ENCODE measurements around the gene HSH2D. TPM values are rescaled to one million over a fixed set of nuclear protein-coding genes. Genes with fewer than 3 reads are reported as not detected.
A peak's percentile ranks its signal among the peaks of the same experiment; 100 is the strongest.

HSH2D gene
- total and polyA plus RNA-seq, 2 of the 13 experiments (the other 11 are each of a cell fraction or from before 2014, with no cell fraction given): 0.69 to 3.2 TPM

DNA sequence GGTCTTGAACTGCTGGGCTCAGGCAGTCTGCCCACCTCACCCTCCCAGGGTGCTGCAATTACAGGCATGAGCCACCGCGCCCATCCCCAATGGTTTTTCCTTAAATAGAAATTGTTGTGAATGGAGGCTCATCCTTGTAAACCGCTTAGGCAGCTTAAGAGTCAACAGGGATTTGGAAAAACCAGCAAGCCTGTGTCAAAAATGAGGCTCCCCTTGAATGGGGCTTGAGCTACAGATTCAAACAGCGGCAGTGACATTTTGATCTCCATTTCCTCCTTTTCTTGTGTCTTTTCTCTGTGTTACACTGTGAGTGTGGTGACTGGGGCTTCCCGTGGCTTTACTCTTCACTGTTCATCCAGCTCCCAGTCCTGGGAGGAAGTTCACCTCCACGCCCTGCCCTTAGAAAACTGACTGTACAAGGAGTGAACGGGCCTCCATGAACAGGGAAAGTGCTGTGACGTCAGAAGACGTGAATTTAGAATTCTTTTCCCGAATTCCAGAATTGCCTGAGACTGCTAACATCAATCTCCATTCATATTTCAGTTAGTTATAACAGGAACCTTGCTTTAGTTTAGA, 47.1 kb upstream of the HSH2D start:
- no peak overlapping the region for H2AFZ ChIP-seq (ENCODE audit: low read length)
- intact Hi-C loops (cut with micrococcal nuclease; ENCODE audit: unreplicated experiment): no loop called here
- TF ChIP-seq TBL1XR1 (IDR thresholded peaks at IDR 0.05; ENCODE audit: borderline replicate concordance, low read length, partially characterized antibody) (no peak), ZIK1 (CRISPR knock-in tag; IDR thresholded peaks at IDR 0.05; ENCODE audit: borderline replicate concordance, low read depth) (no peak), SSRP1 (CRISPR knock-in tag; IDR thresholded peaks at IDR 0.05) (no peak), GATAD1 (CRISPR knock-in tag; IDR thresholded peaks at IDR 0.05) (no peak), POLR2AphosphoS2 (IDR thresholded peaks at IDR 0.05; ENCODE audit: low read depth, low read length) (0 out of 2 replicates have a peak, but pooled peaks have one; percentile 12), ZNF713 (CRISPR knock-in tag; IDR thresholded peaks at IDR 0.05) (no peak)
- TF ChIP-seq, protein P1, sequence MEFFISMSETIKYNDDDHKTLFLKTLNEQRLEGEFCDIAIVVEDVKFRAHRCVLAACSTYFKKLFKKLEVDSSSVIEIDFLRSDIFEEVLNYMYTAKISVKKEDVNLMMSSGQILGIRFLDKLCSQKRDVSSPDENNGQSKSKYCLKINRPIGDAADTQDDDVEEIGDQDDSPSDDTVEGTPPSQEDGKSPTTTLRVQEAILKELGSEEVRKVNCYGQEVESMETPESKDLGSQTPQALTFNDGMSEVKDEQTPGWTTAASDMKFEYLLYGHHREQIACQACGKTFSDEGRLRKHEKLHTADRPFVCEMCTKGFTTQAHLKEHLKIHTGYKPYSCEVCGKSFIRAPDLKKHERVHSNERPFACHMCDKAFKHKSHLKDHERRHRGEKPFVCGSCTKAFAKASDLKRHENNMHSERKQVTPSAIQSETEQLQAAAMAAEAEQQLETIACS (CRISPR knock-in tag; IDR thresholded peaks at IDR 0.05): no peak
- TF ChIP-seq, protein P2, sequence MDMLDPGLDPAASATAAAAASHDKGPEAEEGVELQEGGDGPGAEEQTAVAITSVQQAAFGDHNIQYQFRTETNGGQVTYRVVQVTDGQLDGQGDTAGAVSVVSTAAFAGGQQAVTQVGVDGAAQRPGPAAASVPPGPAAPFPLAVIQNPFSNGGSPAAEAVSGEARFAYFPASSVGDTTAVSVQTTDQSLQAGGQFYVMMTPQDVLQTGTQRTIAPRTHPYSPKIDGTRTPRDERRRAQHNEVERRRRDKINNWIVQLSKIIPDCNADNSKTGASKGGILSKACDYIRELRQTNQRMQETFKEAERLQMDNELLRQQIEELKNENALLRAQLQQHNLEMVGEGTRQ (IDR thresholded peaks at IDR 0.05; ENCODE audit: low read depth, low read length): no peak
- TF ChIP-seq, protein P2 (CRISPR knock-in tag; IDR thresholded peaks at IDR 0.05; ENCODE audit: borderline replicate concordance): no peak
- no peak overlapping the region for H3K9ac ChIP-seq (ENCODE audit: insufficient read depth, low read depth, low read length)
- FAIRE-seq: no peak
- in situ Hi-C loops (cut with HindIII; ENCODE audit: extremely low pct_ligation_motif_present, low pct_unique_long_range_greater_than_20kb): no loop called here
- no peaks in the 10 kb centered on the region for H3K9me3 ChIP-seq (ENCODE audit: low read length)
- peaks cover 77% of the 10 kb centered on the region for H3K4me1 ChIP-seq (ENCODE audit: insufficient read depth, low read length)
- no peak overlapping the region for H3K4me2 ChIP-seq (ENCODE audit: low read depth, low read length)
- no peaks in the 10 kb centered on the region for H3K79me2 ChIP-seq (ENCODE audit: insufficient read depth, low read length)
- H3K27me3 ChIP-seq (ENCODE audit: control insufficient read depth in 1 of 2, insufficient read depth in 2 of 2, low read length in 2 of 2): no peaks in the 10 kb centered on the region
- CTCF ChIA-PET (ENCODE audit: low intra/inter-chr PET ratio, low total read pairs): no interaction called here
- POLR2A ChIA-PET: interaction anchor here (0.9 to 4.3 kb wide), 3 partner anchors 10 to 19 kb away, joined by 3 to 31 read pairs (median 11); partner anchors contain the start of genes RAB8A and TPM4
- no peaks in the 10 kb centered on the region for H4K20me1 ChIP-seq (ENCODE audit: insufficient read depth, low read length)
- no peak for ATAC-seq
- no TSS peak for BruUV-seq (replicated peaks)
- WGBS (ENCODE audit: low lambda C conversion rate): 96% methylated on average over 10 of the region's 10 CpGs
- H3K4me3 ChIP-seq (replicated peaks in 1 of 3; ENCODE audit: insufficient read depth in 1 of 3, low read depth in 2 of 3, low read length in 3 of 3): no peak overlapping the region
- DNase-seq (ENCODE audit: low spot score): no peak
- H3K36me3 ChIP-seq (replicated peaks in 1 of 2; ENCODE audit: control insufficient read depth in 1 of 2, insufficient read depth in 2 of 2, low read length in 2 of 2): peaks cover 21 to 55% of the 10 kb centered on the region in 2 experiments
- H3K27ac ChIP-seq (ENCODE audit: extremely low read length, insufficient read depth, low read length): peak overlapping the region; percentile 40
